Karpas-422 (cell line): ENCODE data around the gene ATP1A3. TPM values are rescaled to one million over a fixed set of nuclear protein-coding genes. Genes with fewer than 3 reads are reported as not detected.

Experiments
- DNase-seq: peaks from one replicate; pipeline ENCODE4 v3.0.0-alpha.2; 2015
- H2AFZ ChIP-seq: fragments of 200-600 bp; sonication (generic); 2 replicates; pipeline ENCODE4 v1.6.1; 2014; ENCODE audit warnings: antibody characterized with exemption, low read length, mixed read lengths
- H3K27ac ChIP-seq: fragments of 200-600 bp; sonication (generic); 2 replicates; pipeline ENCODE4 v1.5.1; 2014; ENCODE audit warnings: mild to moderate bottlenecking, low read length, moderate library complexity
- H3K27me3 ChIP-seq: fragments of 200-600 bp; sonication (generic); 2 replicates; pipeline ENCODE4 v1.6.1; 2014; ENCODE audit warnings: low read length, mixed read lengths
- H3K36me3 ChIP-seq: fragments of 200-600 bp; sonication (generic); 2 replicates; pipeline ENCODE4 v1.6.1; 2014; ENCODE audit warnings: low read length, mixed read lengths; ENCODE audit not compliant: insufficient read depth
- H3K4me1 ChIP-seq: fragments of 200-600 bp; sonication (generic); 2 replicates; pipeline ENCODE4 v1.6.1; 2014; ENCODE audit warnings: mild to moderate bottlenecking, low read length, mixed read lengths
- H3K4me2 ChIP-seq: fragments of 200-600 bp; sonication (generic); 2 replicates; pipeline ENCODE4 v1.6.1; 2014; ENCODE audit warnings: low read length, low read depth, mild to moderate bottlenecking; ENCODE audit not compliant: poor library complexity, severe bottlenecking
- H3K4me3 ChIP-seq: fragments of 200-600 bp; sonication (generic); 2 replicates; pipeline ENCODE4 v1.5.1; 2014; ENCODE audit warnings: mild to moderate bottlenecking, antibody characterized with exemption, low read length, mixed read lengths
- H3K79me2 ChIP-seq: fragments of 200-600 bp; sonication (generic); 2 replicates; pipeline ENCODE4 v1.6.1; 2014; ENCODE audit warnings: mild to moderate bottlenecking, low read length, mixed read lengths
- H3K9ac ChIP-seq: fragments of 200-600 bp; sonication (generic); 2 replicates; pipeline ENCODE4 v1.6.0; 2014; ENCODE audit warnings: low read length
- H3K9me2 ChIP-seq: fragments of 200-600 bp; sonication (generic), shearing (Covaris generic); replicated peaks from 2 replicates; pipeline ENCODE4 v1.6.0; 2014; ENCODE audit warnings: mild to moderate bottlenecking, low read length, moderate library complexity; ENCODE audit not compliant: insufficient read depth
- H3K9me3 ChIP-seq: fragments of 300-700, 200-600 bp; sonication (generic); 2 replicates; pipeline ENCODE4 v1.6.1; 2014; ENCODE audit warnings: low read length, mixed read lengths
- H4K20me1 ChIP-seq: fragments of 200-600 bp; sonication (generic); 2 replicates; pipeline ENCODE4 v1.6.1; 2014; ENCODE audit warnings: mild to moderate bottlenecking, antibody characterized with exemption, low read length, low read depth; ENCODE audit not compliant: insufficient read depth
- total RNA-seq: library from RNA; depleted of rRNA; stranded (reverse); fragments of >200 nt; shearing (Covaris generic); gene quantifications from 2 replicates; pipeline ENCODE4 v1.2.3, GENCODE V29; 2014; ENCODE audit warnings: low replicate concordance

ATP1A3 gene
- total RNA-seq, 1 experiment from 2014 or later, result 26.6 TPM

DNA sequence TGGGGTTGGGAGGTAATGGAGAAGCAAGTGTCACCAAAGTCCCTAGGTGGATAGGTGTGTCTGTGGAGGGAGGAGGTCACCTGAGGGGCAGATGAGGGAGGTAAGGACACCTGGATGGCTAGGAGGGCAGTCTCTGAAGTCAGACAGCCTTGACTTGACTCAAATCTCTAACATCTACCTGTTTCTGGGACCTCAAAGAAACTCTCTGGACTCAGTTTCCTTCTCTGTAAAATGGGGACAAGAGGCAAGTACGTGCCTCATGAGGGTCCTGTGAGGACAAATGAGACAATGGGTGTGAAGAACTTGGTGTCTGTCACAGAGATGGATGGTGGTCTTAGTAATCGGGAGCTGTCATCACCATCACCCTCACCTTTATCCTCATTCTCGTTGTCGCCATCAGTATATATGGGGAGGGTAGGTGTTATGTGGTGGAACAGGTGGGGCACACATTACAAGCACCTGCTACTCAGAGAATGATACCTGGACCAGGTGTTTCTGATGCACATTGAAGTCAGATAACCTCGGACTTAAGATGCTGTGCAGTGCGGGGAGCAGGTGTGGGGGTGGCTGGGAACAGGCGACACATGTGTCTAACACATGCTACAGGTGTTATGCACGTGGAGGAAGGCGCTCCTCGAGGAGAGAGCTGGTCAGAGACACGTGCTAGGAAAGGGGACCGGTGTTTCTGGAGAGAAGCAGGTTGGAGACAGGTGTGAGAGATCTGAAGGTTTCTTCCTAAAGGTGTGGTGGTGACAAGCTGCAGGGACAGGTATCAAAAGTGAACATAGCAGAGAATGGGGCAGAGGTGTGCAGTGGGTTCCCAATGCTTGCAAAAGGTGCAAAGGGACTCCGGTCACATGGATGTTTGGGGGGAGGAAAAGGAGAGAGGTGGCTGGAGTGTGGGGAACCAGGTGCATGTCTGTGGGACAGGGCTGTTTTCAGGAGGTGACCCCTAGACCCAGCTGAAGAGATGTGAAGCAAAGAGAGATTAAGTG, 69.6 kb downstream of the ATP1A3 start:
- no peaks in the 10 kb centered on the region for H3K9me2 ChIP-seq
- no peak overlapping the region for H3K9ac ChIP-seq
- H3K4me3 ChIP-seq, result no peak overlapping the region
- H3K4me2 ChIP-seq, result no peak overlapping the region
- H3K27me3 ChIP-seq, result no peaks in the 10 kb centered on the region
- DNase-seq, result no peak
- H3K79me2 ChIP-seq, result no peaks in the 10 kb centered on the region
- H3K27ac ChIP-seq, result no peak overlapping the region
- no peaks in the 10 kb centered on the region for H4K20me1 ChIP-seq
- H3K9me3 ChIP-seq, result no peaks in the 10 kb centered on the region
- peaks cover 16% of the 10 kb centered on the region for H3K4me1 ChIP-seq
- H3K36me3 ChIP-seq, result no peaks in the 10 kb centered on the region
- H2AFZ ChIP-seq, result no peak overlapping the region

DNA sequence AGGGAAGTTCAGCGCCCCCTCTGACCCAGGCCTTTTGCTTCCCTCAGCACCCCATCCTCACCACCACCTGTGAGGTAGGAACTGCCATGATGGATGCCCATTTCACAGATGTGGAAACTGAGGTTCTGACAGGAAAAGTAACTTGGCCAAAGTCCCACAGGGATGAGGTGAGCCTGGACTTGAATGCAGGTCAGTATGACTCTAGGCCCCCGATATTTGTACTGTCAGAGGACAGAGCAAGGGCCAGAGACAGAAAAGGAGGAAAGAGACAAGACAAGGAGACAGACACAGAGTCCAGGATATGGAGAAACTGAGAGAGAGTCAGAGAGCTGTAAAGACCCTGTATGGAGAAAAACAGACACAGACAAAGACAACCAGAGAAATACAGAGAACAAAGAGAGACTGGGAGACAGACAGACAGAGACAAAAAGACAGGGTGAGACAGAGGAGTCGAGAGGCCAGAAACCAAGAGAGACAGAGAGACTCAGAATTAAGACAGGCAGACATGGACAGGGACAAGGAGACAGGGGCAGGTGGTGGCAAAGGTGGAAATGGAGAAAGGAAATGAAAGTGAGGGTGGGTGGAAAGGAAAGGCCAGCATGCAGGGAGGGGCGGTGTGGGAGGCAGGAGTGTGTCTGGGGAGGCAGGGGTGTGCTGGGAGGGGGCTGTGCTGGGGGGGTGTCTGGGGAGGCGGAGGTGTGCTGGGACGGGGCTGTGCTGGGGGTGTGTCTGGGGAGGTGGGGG, 70.8 kb downstream of the ATP1A3 start:
- no peaks in the 10 kb centered on the region for H3K9me3 ChIP-seq
- no peaks in the 10 kb centered on the region for H3K79me2 ChIP-seq
- peaks cover 8% of the 10 kb centered on the region for H3K4me1 ChIP-seq
- H3K27me3 ChIP-seq, result no peaks in the 10 kb centered on the region
- no peak overlapping the region for H3K9ac ChIP-seq
- DNase-seq, result no peak
- H3K9me2 ChIP-seq, result no peaks in the 10 kb centered on the region
- no peak overlapping the region for H3K27ac ChIP-seq
- no peaks in the 10 kb centered on the region for H3K36me3 ChIP-seq
- no peaks in the 10 kb centered on the region for H4K20me1 ChIP-seq
- H3K4me2 ChIP-seq, result no peak overlapping the region
- H2AFZ ChIP-seq, result no peak overlapping the region
- H3K4me3 ChIP-seq, result no peak overlapping the region

- H3K9ac ChIP-seq, result no peak overlapping the region
- no peak overlapping the region for H2AFZ ChIP-seq
- H3K27ac ChIP-seq, result no peak overlapping the region
- no peak overlapping the region for H3K4me2 ChIP-seq
- no peaks in the 10 kb centered on the region for H3K79me2 ChIP-seq
- no peaks in the 10 kb centered on the region for H4K20me1 ChIP-seq
- H3K9me2 ChIP-seq, result no peaks in the 10 kb centered on the region
- no peak for DNase-seq
- H3K4me1 ChIP-seq, result peaks cover 6% of the 10 kb centered on the region
- H3K9me3 ChIP-seq, result no peaks in the 10 kb centered on the region
- H3K36me3 ChIP-seq, result no peaks in the 10 kb centered on the region
- H3K27me3 ChIP-seq, result no peaks in the 10 kb centered on the region
- H3K4me3 ChIP-seq, result no peak overlapping the region
These were observed 71.4 kb downstream of the ATP1A3 start for GRCh38 chr19:41922585-41922984.

- Histone ChIP-seq H3K79me2 (no peaks in the 10 kb centered on the region), H3K9ac (no peak overlapping the region), H3K27ac (no peak overlapping the region), H4K20me1 (no peaks in the 10 kb centered on the region), H2AFZ (no peak overlapping the region), H3K27me3 (no peaks in the 10 kb centered on the region), H3K4me3 (no peak overlapping the region), H3K9me2 (no peaks in the 10 kb centered on the region), H3K4me1 (no peaks in the 10 kb centered on the region), H3K4me2 (no peak overlapping the region), H3K36me3 (no peaks in the 10 kb centered on the region), H3K9me3 (no peaks in the 10 kb centered on the region)
- DNase-seq, result peak; percentile 51
These were observed 72.2 kb downstream of the ATP1A3 start for GRCh38 chr19:41921577-41922576.

- H3K27ac ChIP-seq, result no peak overlapping the region
- H2AFZ ChIP-seq, result no peak overlapping the region
- no peaks in the 10 kb centered on the region for H3K27me3 ChIP-seq
- H3K9me2 ChIP-seq, result no peaks in the 10 kb centered on the region
- H3K4me1 ChIP-seq, result no peaks in the 10 kb centered on the region
- no peak overlapping the region for H3K9ac ChIP-seq
- H3K79me2 ChIP-seq, result no peaks in the 10 kb centered on the region
- H3K4me3 ChIP-seq, result no peak overlapping the region
- no peak for DNase-seq
- no peaks in the 10 kb centered on the region for H4K20me1 ChIP-seq
- no peaks in the 10 kb centered on the region for H3K36me3 ChIP-seq
- no peaks in the 10 kb centered on the region for H3K9me3 ChIP-seq
- no peak overlapping the region for H3K4me2 ChIP-seq
These were observed 73.0 kb downstream of the ATP1A3 start for GRCh38 chr19:41920882-41921576.

DNA sequence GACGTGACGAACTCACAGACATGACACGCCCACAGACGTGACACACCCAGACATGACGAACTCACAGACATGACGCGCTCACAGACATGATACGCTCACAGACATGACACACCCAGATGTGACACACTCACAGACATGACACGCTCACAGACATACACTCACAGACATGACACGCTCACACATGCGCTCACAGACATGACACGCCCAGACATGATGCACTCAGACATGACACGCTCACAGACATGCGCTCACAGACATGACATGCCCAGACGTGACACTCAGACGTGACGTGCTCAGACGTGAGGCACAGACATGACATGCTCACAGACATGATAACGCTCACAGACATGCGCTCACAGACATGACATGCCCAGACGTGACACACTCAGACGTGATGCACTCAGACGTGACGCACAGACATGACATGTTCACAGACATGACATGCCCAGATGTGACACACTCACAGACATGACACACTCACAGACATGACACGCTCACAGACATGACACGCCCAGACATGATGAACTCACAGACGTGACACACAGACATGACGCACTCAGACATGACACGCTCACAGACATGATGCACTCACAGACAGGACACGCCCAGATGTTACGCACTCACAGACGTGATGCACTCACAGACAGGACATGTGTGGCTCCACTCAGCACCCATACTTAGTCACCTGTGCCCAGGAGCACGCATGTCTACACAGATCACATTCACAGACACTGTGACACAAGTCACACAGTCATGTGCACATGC, 73.9 kb downstream of the ATP1A3 start:
- Histone ChIP-seq H2AFZ (no peak overlapping the region), H4K20me1 (0 out of 2 replicates have a peak, but pooled peaks cover 5% of the 10 kb centered on the region), H3K27ac (no peak overlapping the region), H3K4me3 (no peak overlapping the region), H3K36me3 (no peaks in the 10 kb centered on the region), H3K4me1 (no peaks in the 10 kb centered on the region), H3K79me2 (no peaks in the 10 kb centered on the region), H3K4me2 (no peak overlapping the region), H3K9ac (no peak overlapping the region), H3K9me2 (no peaks in the 10 kb centered on the region), H3K9me3 (no peaks in the 10 kb centered on the region), H3K27me3 (no peaks in the 10 kb centered on the region)
- no peak for DNase-seq

- no peak for DNase-seq
- H3K79me2 ChIP-seq, result no peaks in the 10 kb centered on the region
- no peak overlapping the region for H3K9ac ChIP-seq
- no peak overlapping the region for H3K4me3 ChIP-seq
- no peaks in the 10 kb centered on the region for H3K27me3 ChIP-seq
- H4K20me1 ChIP-seq, result peaks cover 5% of the 10 kb centered on the region; the same call in 1 of the 2 replicates
- H3K4me1 ChIP-seq, result no peaks in the 10 kb centered on the region
- no peak overlapping the region for H2AFZ ChIP-seq
- H3K9me3 ChIP-seq, result no peaks in the 10 kb centered on the region
- H3K9me2 ChIP-seq, result no peaks in the 10 kb centered on the region
- H3K4me2 ChIP-seq, result no peak overlapping the region
- H3K36me3 ChIP-seq, result no peaks in the 10 kb centered on the region
- H3K27ac ChIP-seq, result no peak overlapping the region
These were observed 75.3 kb downstream of the ATP1A3 start for GRCh38 chr19:41918653-41919244.
